Tibial nerve (tissue), 4 donors: ENCODE data around the gene VAMP2.

Experiments used
- CTCF ChIP-seq, 5 experiments: fragments of 200-600 bp in 3 of 5; fragments of 450-650 bp in 2 of 5; sonication (generic) in 3 of 5; IDR thresholded peaks; one replicate each; pipeline ENCODE4 v1.5.1; 2016 to 2019; ENCODE audit warnings: antibody characterized with exemption in 5 of 5, mild to moderate bottlenecking in 3 of 5, moderate library complexity in 2 of 5
- EP300 ChIP-seq, 2 donors: sonication (generic); formaldehyde crosslinking; IDR thresholded peaks; one replicate each; pipeline ENCODE4 v1.6.1; 2017; ENCODE audit warnings: antibody characterized with exemption in 2 of 2, mild to moderate bottlenecking in 1 of 2
- POLR2A ChIP-seq, 2 donors: fragments of 450-650 bp; IDR thresholded peaks; one replicate each; pipeline ENCODE4 v1.6.1; 2017; ENCODE audit warnings: antibody characterized with exemption in 2 of 2, mild to moderate bottlenecking in 2 of 2, moderate library complexity in 2 of 2

GRCh38 chr17:8159032-8159400, 3.7 kb downstream of the VAMP2 start:
- TF ChIP-seq CTCF (IDR thresholded peaks at IDR 0.05) (no peak), POLR2A (IDR thresholded peaks at IDR 0.05) (no peak), EP300 (IDR thresholded peaks at IDR 0.05) (no peak)
